IMR-90 (cell line): ENCODE data around the gene AFG1L. TPM values are rescaled to one million over a fixed set of nuclear protein-coding genes. Genes with fewer than 3 reads are reported as not detected.

Source experiments
- ATAC-seq: fragments of 200-7000 bp; cut with Tn5 transposase; 2 replicates; pipeline ENCODE4 v1.9.1; 2020; ENCODE audit warnings: low read depth, mild to moderate bottlenecking, moderate library complexity
- BruUV-seq: library from RNA; stranded (reverse); fragments of 400-500 nt; replicated peaks from 2 replicates; lab custom pipeline; 2021; lab: Mats Ljungman, UMichigan
- CTCF ChIA-PET: fragments of 300-600 bp; formaldehyde crosslinking; extraction: SDS; loops from one replicate; lab custom pipeline; 2021; ENCODE audit warnings: antibody characterized with exemption; lab: Yijun Ruan, JAX
- POLR2A ChIA-PET: fragments of 300-600 bp; sonication (Branson Sonifier 250); formaldehyde crosslinking; loops from one replicate; lab custom pipeline; 2022; ENCODE audit warnings: antibody characterized with exemption; ENCODE audit not compliant: unreplicated experiment; lab: Charles Lee
- DNase-seq: peaks from one replicate; pipeline ENCODE4 v3.0.0; 2013
- H2AFZ ChIP-seq: replicated peaks from 2 replicates; pipeline ENCODE3; 2013; ENCODE audit warnings: low read length, mild to moderate bottlenecking; ENCODE audit not compliant: poor library complexity
- H2AK5ac ChIP-seq: 2 replicates; pipeline ENCODE4 v1.6.1; 2013; ENCODE audit warnings: low read depth, low read length, inconsistent platforms
- H2AK9ac ChIP-seq: replicated peaks from 2 replicates; pipeline ENCODE3; 2013; ENCODE audit warnings: mild to moderate bottlenecking, low read depth, low read length, moderate library complexity; ENCODE audit not compliant: poor library complexity
- H2BK120ac ChIP-seq: 2 replicates; pipeline ENCODE4 v1.6.1; 2013; ENCODE audit warnings: low read depth, low read length, inconsistent platforms
- H2BK15ac ChIP-seq: 3 replicates; pipeline ENCODE4 v1.6.1; 2013; ENCODE audit warnings: low read depth, low read length, inconsistent platforms
- H2BK20ac ChIP-seq: 2 replicates; pipeline ENCODE4 v1.6.1; 2013; ENCODE audit warnings: low read depth, mild to moderate bottlenecking, inconsistent platforms, low read length, moderate library complexity
- H2BK5ac ChIP-seq: 2 replicates; pipeline ENCODE4 v1.6.1; 2013; ENCODE audit warnings: mild to moderate bottlenecking, low read depth, low read length, inconsistent platforms; ENCODE audit not compliant: poor library complexity, severe bottlenecking
- H3K14ac ChIP-seq: replicated peaks from 2 replicates; pipeline ENCODE4 v1.6.1; 2013; ENCODE audit warnings: low read depth, low read length, inconsistent platforms
- H3K18ac ChIP-seq: 2 replicates; pipeline ENCODE4 v1.6.1; 2013; ENCODE audit warnings: low read depth, low read length, control low read depth
- H3K23ac ChIP-seq: 2 replicates; pipeline ENCODE4 v1.6.1; 2013; ENCODE audit warnings: low read depth, low read length, inconsistent platforms
- H3K27ac ChIP-seq: 2 replicates; pipeline ENCODE4 v1.5.1; 2013; ENCODE audit warnings: mild to moderate bottlenecking, control low read depth, low read length; ENCODE audit not compliant: insufficient read depth
- H3K27me3 ChIP-seq: 2 replicates; pipeline ENCODE4 v1.6.1; 2013; ENCODE audit warnings: low read length; ENCODE audit not compliant: control insufficient read depth, insufficient read depth
- H3K36me3 ChIP-seq: 2 replicates; pipeline ENCODE4 v1.6.1; 2013; ENCODE audit warnings: low read length, mixed read lengths; ENCODE audit not compliant: control insufficient read depth, insufficient read depth
- H3K4ac ChIP-seq: 2 replicates; pipeline ENCODE4 v1.6.1; 2013; ENCODE audit warnings: low read depth, low read length, inconsistent platforms
- H3K4me1 ChIP-seq: 2 replicates; pipeline ENCODE4 v1.6.1; 2013; ENCODE audit warnings: low read length, mixed read lengths; ENCODE audit not compliant: control insufficient read depth, insufficient read depth
- H3K4me2 ChIP-seq: 2 replicates; pipeline ENCODE4 v1.6.1; 2013; ENCODE audit warnings: low read depth, mild to moderate bottlenecking, control low read depth, low read length, moderate library complexity
- H3K4me3 ChIP-seq: 2 replicates; pipeline ENCODE4 v1.5.1; 2013; ENCODE audit warnings: low read depth, mild to moderate bottlenecking, control low read depth, low read length, moderate library complexity; ENCODE audit not compliant: insufficient read depth
- H3K56ac ChIP-seq: 2 replicates; pipeline ENCODE4 v1.6.1; 2013; ENCODE audit warnings: low read length, inconsistent platforms; ENCODE audit not compliant: insufficient read depth; ENCODE audit errors: extremely low read depth
- H3K79me1 ChIP-seq, 2 experiments: 2 replicates each; pipeline ENCODE4 v1.6.1; 2013; ENCODE audit warnings: low read length in 2 of 2, inconsistent platforms in 1 of 2, low read depth in 1 of 2
- H3K9ac ChIP-seq: 2 replicates; pipeline ENCODE4 v1.6.1; 2013; ENCODE audit warnings: low read depth, low read length, control low read depth
- H3K9me1 ChIP-seq: 2 replicates; pipeline ENCODE4 v1.6.1; 2013; ENCODE audit warnings: low read length, inconsistent platforms; ENCODE audit not compliant: insufficient read depth
- H3K9me3 ChIP-seq: 2 replicates; pipeline ENCODE4 v1.6.1; 2013; ENCODE audit warnings: low read length; ENCODE audit not compliant: control insufficient read depth, insufficient read depth
- H4K20me1 ChIP-seq: 2 replicates; pipeline ENCODE4 v1.6.1; 2013; ENCODE audit warnings: low read length, inconsistent platforms; ENCODE audit not compliant: insufficient read depth
- H4K5ac ChIP-seq: 2 replicates; pipeline ENCODE4 v1.6.1; 2013; ENCODE audit warnings: mild to moderate bottlenecking, low read depth, low read length, control low read depth
- H4K8ac ChIP-seq, 2 experiments: 2 replicates each; pipeline ENCODE4 v1.6.1; 2013; ENCODE audit warnings: low read depth in 2 of 2, low read length in 2 of 2, control low read depth in 1 of 2, inconsistent platforms in 1 of 2
- H4K91ac ChIP-seq: 2 replicates; pipeline ENCODE4 v1.6.1; 2013; ENCODE audit warnings: low read depth, low read length, inconsistent platforms; ENCODE audit not compliant: insufficient read depth
- CHD1 ChIP-seq: IDR thresholded peaks from 2 replicates; pipeline ENCODE4 v1.6.1; 2012; ENCODE audit warnings: low read depth, low read length, improper control_type of control experiment
- FOS ChIP-seq: fragments of 150-350 bp; IDR thresholded peaks from 2 replicates; pipeline ENCODE4 v1.6.1; 2016; ENCODE audit warnings: low read depth, low read length
- MAFK ChIP-seq: IDR thresholded peaks from 2 replicates; pipeline ENCODE4 v1.6.1; 2012; ENCODE audit warnings: low read depth, low read length, improper control_type of control experiment
- MAZ ChIP-seq: IDR thresholded peaks from 2 replicates; pipeline ENCODE4 v1.6.1; 2012; ENCODE audit warnings: low read depth, mild to moderate bottlenecking, low read length, improper control_type of control experiment, moderate library complexity, borderline replicate concordance
- MXI1 ChIP-seq: IDR thresholded peaks from 2 replicates; pipeline ENCODE4 v1.6.1; 2012; ENCODE audit warnings: low read depth, mild to moderate bottlenecking, low read length, moderate library complexity, borderline replicate concordance
- NFE2L2 ChIP-seq: fragments of 150-350 bp; IDR thresholded peaks from 2 replicates; pipeline ENCODE4 v1.6.1; 2016; ENCODE audit warnings: low read depth, mild to moderate bottlenecking, low read length
- POLR2A ChIP-seq: IDR thresholded peaks from 2 replicates; pipeline ENCODE4 v1.6.1; 2012; ENCODE audit warnings: mild to moderate bottlenecking, low read depth, low read length
- RAD21 ChIP-seq: IDR thresholded peaks from 2 replicates; pipeline ENCODE4 v1.6.1; 2012; ENCODE audit warnings: low read length, improper control_type of control experiment
- RCOR1 ChIP-seq: IDR thresholded peaks from 2 replicates; pipeline ENCODE4 v1.6.1; 2012; ENCODE audit warnings: mild to moderate bottlenecking, low read length, improper control_type of control experiment; ENCODE audit not compliant: insufficient replicate concordance
- RFX5 ChIP-seq: IDR thresholded peaks from 2 replicates; pipeline ENCODE4 v1.8.0; 2012; ENCODE audit warnings: low read depth, mild to moderate bottlenecking, low read length, moderate library complexity
- WGBS, 2 experiments: methylation state at CpG; one replicate each; pipeline versions ENCODE4 v1.1.5 to v1.1.7; 2013; ENCODE audit warnings: missing lambda C conversion rate in 2 of 2; ENCODE audit not compliant: insufficient read length in 1 of 2; ENCODE audit errors: extremely low coverage in 2 of 2; 5-methylcytosine and 5-hydroxymethylcytosine counted together
- dilution Hi-C: fragments of 300-500 bp; cut with HindIII; formaldehyde crosslinking; loops from one replicate; pipeline ENCODE4 v1.14.3; 2018; ENCODE audit warnings: low sequenced_read_pairs; ENCODE audit not compliant: unreplicated experiment
- in situ Hi-C: fragments of 300-500 bp; cut with MboI; formaldehyde crosslinking; loops from 3 replicates; pipeline ENCODE4 v1.14.3; 2019; ENCODE audit warnings: low sequenced_read_pairs, inconsistent platforms, mixed read lengths
- intact Hi-C: fragments of 100-400 bp; cut with micrococcal nuclease; formaldehyde crosslinking; loops from 2 replicates; pipeline ENCODE4 v1.10.0; 2022
- polyA plus RNA-seq, 3 experiments: library from polyadenylated mRNA; depleted of rRNA; stranded (reverse); fragments of >200 nt; gene quantifications; 2 replicates each; pipeline ENCODE4 v1.2.3, GENCODE V29; 2012; ENCODE audit warnings: low replicate concordance in 1 of 3
- total RNA-seq: library from RNA; depleted of rRNA; stranded (reverse); fragments of >200 nt; gene quantifications from 2 replicates; pipeline ENCODE4 v1.2.3, GENCODE V29; 2012
- TF ChIP-seq, protein P1 (sequence below): fragments of 150-350 bp; IDR thresholded peaks from 2 replicates; pipeline ENCODE4 v1.6.1; 2016; ENCODE audit warnings: low read depth, mild to moderate bottlenecking, low read length, moderate library complexity, borderline replicate concordance
- TF ChIP-seq, protein P2 (sequence below): fragments of 150-350 bp; IDR thresholded peaks from 2 replicates; pipeline ENCODE4 v1.6.1; 2017; ENCODE audit warnings: mild to moderate bottlenecking, antibody characterized with exemption, low read length, low read depth

The AFG1L gene
- total and polyA plus RNA-seq, 2 of the 4 experiments (the other 2 are of a cell fraction) = 1.0 to 2.0 TPM

DNA sequence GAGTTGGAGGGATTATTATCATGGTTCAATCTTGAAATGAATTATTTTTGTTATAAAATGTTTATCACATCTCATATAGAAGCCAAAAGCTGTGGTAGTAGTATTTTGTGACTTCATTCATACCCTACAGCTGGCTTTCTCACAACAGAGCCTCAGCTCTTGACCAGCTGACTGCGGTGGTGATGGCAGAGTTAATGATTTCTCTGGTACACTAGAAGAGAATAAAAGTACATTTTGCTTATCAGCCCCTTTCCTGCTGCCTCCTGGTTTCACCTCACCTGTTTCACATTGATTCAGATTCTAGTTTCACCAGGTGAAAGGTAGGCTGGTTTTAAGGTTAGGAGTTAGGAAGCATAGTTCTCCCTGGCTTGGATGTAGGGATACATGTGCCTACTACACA, 55.7 kb downstream of the AFG1L start:
- intact Hi-C loops (no loop called here), dilution Hi-C loops (no loop called here), in situ Hi-C loops (no loop called here)
- Histone ChIP-seq H3K18ac (no peak overlapping the region), H4K20me1 (no peaks in the 10 kb centered on the region), H2AK5ac (no peak overlapping the region), H3K9me1 (0 out of 2 replicates have a peak, but pooled peaks cover 3% of the 10 kb centered on the region), H3K23ac (no peak overlapping the region), H4K91ac (no peak overlapping the region), H3K9me3 (no peaks in the 10 kb centered on the region), H3K14ac (no peak overlapping the region), H4K5ac (no peak overlapping the region), H4K8ac (no peak overlapping the region), H2AFZ (no peak overlapping the region), H3K9ac (no peak overlapping the region), H2BK20ac (no peak overlapping the region), H3K27ac (no peak overlapping the region), H3K27me3 (no peaks in the 10 kb centered on the region), H3K4me1 (no peaks in the 10 kb centered on the region), H2AK9ac (no peak overlapping the region), H3K79me1 (no peaks in the 10 kb centered on the region), H3K4me3 (no peak overlapping the region), H3K4me2 (no peak overlapping the region), H2BK15ac (no peak overlapping the region), H2BK5ac (no peak overlapping the region), H2BK120ac (no peak overlapping the region), H3K4ac (no peak overlapping the region), H3K56ac (no peak overlapping the region), H3K36me3 (no peaks in the 10 kb centered on the region)
- POLR2A ChIA-PET = no interaction called here
- BruUV-seq = no TSS peak
- whole genome bisulfite sequencing, 2 experiments = no CpG with 5 or more reads among the region's 1 CpG
- CTCF ChIA-PET = no interaction called here
- DNase-seq = no peak
- no peak for TF ChIP-seq MAFK
- TF ChIP-seq MXI1 = no peak
- TF ChIP-seq, protein P1, sequence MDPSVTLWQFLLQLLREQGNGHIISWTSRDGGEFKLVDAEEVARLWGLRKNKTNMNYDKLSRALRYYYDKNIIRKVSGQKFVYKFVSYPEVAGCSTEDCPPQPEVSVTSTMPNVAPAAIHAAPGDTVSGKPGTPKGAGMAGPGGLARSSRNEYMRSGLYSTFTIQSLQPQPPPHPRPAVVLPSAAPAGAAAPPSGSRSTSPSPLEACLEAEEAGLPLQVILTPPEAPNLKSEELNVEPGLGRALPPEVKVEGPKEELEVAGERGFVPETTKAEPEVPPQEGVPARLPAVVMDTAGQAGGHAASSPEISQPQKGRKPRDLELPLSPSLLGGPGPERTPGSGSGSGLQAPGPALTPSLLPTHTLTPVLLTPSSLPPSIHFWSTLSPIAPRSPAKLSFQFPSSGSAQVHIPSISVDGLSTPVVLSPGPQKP = no peak
- TF ChIP-seq RCOR1 = no peak
- no peak for TF ChIP-seq FOS
- TF ChIP-seq MAZ = no peak
- TF ChIP-seq, protein P2, sequence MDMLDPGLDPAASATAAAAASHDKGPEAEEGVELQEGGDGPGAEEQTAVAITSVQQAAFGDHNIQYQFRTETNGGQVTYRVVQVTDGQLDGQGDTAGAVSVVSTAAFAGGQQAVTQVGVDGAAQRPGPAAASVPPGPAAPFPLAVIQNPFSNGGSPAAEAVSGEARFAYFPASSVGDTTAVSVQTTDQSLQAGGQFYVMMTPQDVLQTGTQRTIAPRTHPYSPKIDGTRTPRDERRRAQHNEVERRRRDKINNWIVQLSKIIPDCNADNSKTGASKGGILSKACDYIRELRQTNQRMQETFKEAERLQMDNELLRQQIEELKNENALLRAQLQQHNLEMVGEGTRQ = no peak
- TF ChIP-seq NFE2L2 = no peak
- no peak for TF ChIP-seq CHD1
- TF ChIP-seq POLR2A = no peak
- TF ChIP-seq RAD21 = no peak
- TF ChIP-seq RFX5 = no peak
- no peak for ATAC-seq
